CD4-positive, alpha-beta T cell (primary cell): ENCODE results near the gene XPO6. TPM values are rescaled to one million over a fixed set of nuclear protein-coding genes. Genes with fewer than 3 reads are reported as not detected.

Experiments
- ATAC-seq: fragments of 200-7000 bp; cut with Tn5 transposase; one replicate; pipeline ENCODE4 v1.10.0; 2022; ENCODE audit warnings: mild to moderate bottlenecking; ENCODE audit not compliant: poor library complexity
- CTCF ChIA-PET: fragments of 350-600 bp; sonication (Branson Sonifier 250); formaldehyde crosslinking; loops from one replicate; lab custom pipeline; 2021; ENCODE audit warnings: antibody characterized with exemption, inconsistent platforms; lab: Charles Lee
- POLR2A ChIA-PET: fragments of 350-600 bp; sonication (Branson Sonifier 250); formaldehyde crosslinking; loops from one replicate; lab custom pipeline; 2021; ENCODE audit warnings: antibody characterized with exemption, inconsistent platforms; lab: Charles Lee
- DNase-seq, 14 experiments: peaks; one replicate each; pipeline ENCODE4 v3.0.0-alpha.2; 2013 to 2020; ENCODE audit warnings: mixed read lengths in 2 of 14
- H3K27ac ChIP-seq, 2 donors: one replicate each; pipeline versions ENCODE4 v1.5.1 to v1.7.0; 2013; ENCODE audit warnings: low read length in 2 of 2, low read depth in 1 of 2, mild to moderate bottlenecking in 1 of 2
- H3K27me3 ChIP-seq, 2 experiments: 1 replicate in 1 of 2; 2 replicates in 1 of 2; pipeline versions ENCODE4 v1.6.1 to v1.7.0; 2013; ENCODE audit warnings: low read length in 2 of 2, control low read depth in 1 of 2, mild to moderate bottlenecking in 1 of 2, moderate library complexity in 1 of 2; ENCODE audit not compliant: insufficient read depth in 2 of 2, control insufficient read depth in 1 of 2
- H3K36me3 ChIP-seq: one replicate; pipeline ENCODE4 v1.6.1; 2013; ENCODE audit warnings: low read length, control low read depth; ENCODE audit not compliant: insufficient read depth
- H3K4me1 ChIP-seq: one replicate; pipeline ENCODE4 v1.6.1; 2013; ENCODE audit warnings: low read length, control low read depth; ENCODE audit not compliant: insufficient read depth
- H3K4me3 ChIP-seq: one replicate; pipeline ENCODE4 v1.5.1; 2013; ENCODE audit warnings: mild to moderate bottlenecking, low read length, moderate library complexity
- H3K9me3 ChIP-seq, 2 experiments: 1 replicate in 1 of 2; 2 replicates in 1 of 2; pipeline versions ENCODE4 v1.6.1 to v1.7.0; 2013; ENCODE audit warnings: low read length in 2 of 2, mild to moderate bottlenecking in 2 of 2, control low read depth in 1 of 2, moderate library complexity in 1 of 2; ENCODE audit not compliant: control insufficient read depth in 1 of 2, insufficient read depth in 1 of 2
- H3K27ac Mint-ChIP-seq: one replicate; pipeline ENCODE4 v1.8.0; 2020; ENCODE audit warnings: mixed read lengths
- H3K27me3 Mint-ChIP-seq: one replicate; pipeline ENCODE4 v1.8.0; 2021; ENCODE audit warnings: mixed read lengths
- H3K36me3 Mint-ChIP-seq: one replicate; pipeline ENCODE4 v1.8.0; 2021; ENCODE audit warnings: low read depth, mixed read lengths
- H3K4me1 Mint-ChIP-seq: one replicate; pipeline ENCODE4 v1.8.0; 2021; ENCODE audit warnings: low read depth, mixed read lengths
- H3K4me3 Mint-ChIP-seq: one replicate; pipeline ENCODE4 v1.8.0; 2020; ENCODE audit warnings: mild to moderate bottlenecking, mixed read lengths
- H3K9me3 Mint-ChIP-seq: one replicate; pipeline ENCODE4 v1.8.0; 2020; ENCODE audit warnings: mixed read lengths
- CTCF ChIP-seq: fragments of 200-600 bp; IDR thresholded peaks from one replicate; pipeline ENCODE4 v1.8.0; 2022; ENCODE audit warnings: antibody characterized with exemption, mild to moderate bottlenecking
- intact Hi-C, 2 experiments: fragments of 100-400 bp; cut with DNase I in 1 of 2; cut with micrococcal nuclease in 1 of 2; formaldehyde crosslinking; loops; one replicate each; pipeline versions ENCODE4 v1.15.1 to v1.9.0; 2023 to 2025; cut with DNase I, micrococcal nuclease
- total RNA-seq, 174 experiments: library from RNA in 2 of 174; stranded (reverse) in 2 of 174; gene quantifications; one replicate each; pipeline ENCODE4 v1.2.3 and lab custom pipeline; 2021 to 2026

The XPO6 gene
- total RNA-seq, 2 experiments from 2014 or later = 378 to 390 TPM

GRCh38 chr16:28063591-28064061 is 148.1 kb downstream of the XPO6 start, which contains the start of gene GSG1L:
TSS of gene GSG1L (minus strand) at chr16:28063714. CDS start at chr16:28063424, 290 bp downstream.
- ChIA-PET CTCF (no interaction called here), POLR2A (no interaction called here)
- no peak within 1 kb of the TSS for H3K4me3 Mint-ChIP-seq
- H3K36me3 Mint-ChIP-seq = no peaks in the 10 kb centered on the region
- no peaks in the 10 kb centered on the region for H3K9me3 Mint-ChIP-seq
- Histone ChIP-seq H3K4me1 (peaks cover 2% of the 10 kb centered on the region), H3K4me3 (no peak within 1 kb of the TSS), H3K27me3 (peaks cover 26 to 46% of the 10 kb centered on the region in 2 experiments), H3K27ac (no peak within 1 kb of the TSS), H3K36me3 (no peaks in the 10 kb centered on the region), H3K9me3 (no peaks in the 10 kb centered on the region)
- ATAC-seq = no peak
- DNase-seq = peak in 1 of 14 experiments; percentile 11
- TF ChIP-seq CTCF = no peak
- peaks cover 53% of the 10 kb centered on the region for H3K27me3 Mint-ChIP-seq
- H3K4me1 Mint-ChIP-seq = no peaks in the 10 kb centered on the region
- no peak within 1 kb of the TSS for H3K27ac Mint-ChIP-seq
- intact Hi-C loops = no loop called here

- no peak overlapping the region for H3K4me3 ChIP-seq
- no peaks in the 10 kb centered on the region for H3K36me3 ChIP-seq
- ChIA-PET POLR2A (no interaction called here), CTCF (no interaction called here)
- ATAC-seq (no peak), DNase-seq (peak in 1 of 14 experiments; percentile 13)
- H3K27me3 Mint-ChIP-seq = peaks cover 59% of the 10 kb centered on the region
- TF ChIP-seq CTCF = no peak
- intact Hi-C loops = no loop called here
- no peaks in the 10 kb centered on the region for H3K4me1 Mint-ChIP-seq
- no peaks in the 10 kb centered on the region for H3K36me3 Mint-ChIP-seq
- no peaks in the 10 kb centered on the region for H3K9me3 Mint-ChIP-seq
- H3K4me3 Mint-ChIP-seq = no peak overlapping the region
- H3K27me3 ChIP-seq = peaks cover 26 to 52% of the 10 kb centered on the region in 2 experiments
- no peaks in the 10 kb centered on the region for H3K9me3 ChIP-seq
- H3K4me1 ChIP-seq = peaks cover 2% of the 10 kb centered on the region
- no peak overlapping the region for H3K27ac Mint-ChIP-seq
- no peak overlapping the region for H3K27ac ChIP-seq
Measured at GRCh38 chr16:28062847-28063521, 148.8 kb downstream of the XPO6 start.

GRCh38 chr16:28062261-28062846 is 149.4 kb downstream of the XPO6 start:
- Mint-ChIP-seq H3K4me3 (no peak overlapping the region), H3K4me1 (no peaks in the 10 kb centered on the region), H3K27ac (no peak overlapping the region), H3K36me3 (no peaks in the 10 kb centered on the region), H3K9me3 (no peaks in the 10 kb centered on the region), H3K27me3 (peaks cover 66% of the 10 kb centered on the region)
- Histone ChIP-seq H3K4me3 (no peak overlapping the region), H3K27ac (no peak overlapping the region), H3K4me1 (peaks cover 2% of the 10 kb centered on the region), H3K27me3 (peaks cover 26 to 55% of the 10 kb centered on the region in 2 experiments), H3K36me3 (no peaks in the 10 kb centered on the region), H3K9me3 (no peaks in the 10 kb centered on the region)
- intact Hi-C loops = no loop called here
- TF ChIP-seq CTCF = no peak
- ATAC-seq (no peak), DNase-seq (no peak)
- CTCF ChIA-PET = no interaction called here
- POLR2A ChIA-PET = no interaction called here
